ENCODE measurements around the gene C22orf31.
"Not testable (repeated sequence)": the region's sequence is repeated elsewhere in the genome, so short reads cannot be mapped to it uniquely, and the experiment has no call there.

Gene C22orf31

GRCh38 chr22:29061773-29062172 lies at the start of gene C22orf31:
TSS of gene C22orf31 (minus strand) at chr22:29061831. CDS start at chr22:29061792, 39 bp downstream.
- DNase-seq (ENCODE audit: low read depth), result no peak

DNA sequence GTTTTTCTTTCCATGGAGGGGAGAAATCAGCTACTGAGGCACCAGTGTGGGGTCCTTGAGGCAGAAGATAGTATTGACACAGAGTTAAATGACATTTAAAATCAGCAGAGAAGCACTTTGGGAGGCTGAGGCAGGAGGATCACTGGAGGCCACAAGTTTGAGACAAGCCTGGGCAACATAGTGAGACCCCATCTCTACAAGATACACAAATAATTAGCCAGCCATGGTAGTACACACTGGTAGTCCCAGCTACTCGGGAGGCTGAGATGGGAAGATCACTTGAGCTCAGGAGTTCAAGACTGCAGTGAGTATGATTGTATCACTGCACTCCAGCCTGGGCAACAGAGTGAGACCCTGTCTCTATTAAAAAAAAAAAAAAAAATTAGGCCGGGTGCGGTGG lies 49.3 kb upstream of the C22orf31 start:
- no peak for DNase-seq (ENCODE audit: low read depth)

DNA sequence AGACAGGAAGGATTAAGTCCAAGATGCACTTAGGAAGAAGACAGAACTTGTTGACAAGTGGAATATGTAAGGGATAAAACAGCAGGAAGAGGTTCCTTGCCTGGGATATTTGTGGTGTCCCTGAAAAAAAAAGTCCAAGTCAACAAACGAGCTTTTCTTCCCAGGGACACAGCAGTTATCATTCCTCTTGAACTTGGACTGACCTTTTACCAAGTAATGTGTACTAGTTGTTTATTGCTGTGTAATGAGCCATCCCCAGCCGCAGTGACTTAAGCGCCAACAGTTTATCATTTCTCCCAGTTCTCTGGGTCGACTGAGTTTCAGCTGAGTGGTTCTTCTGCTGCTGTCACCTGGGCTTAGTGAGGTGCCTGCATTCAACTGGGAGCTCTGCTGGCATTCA lies 48.2 kb upstream of the C22orf31 start:
- no peak for DNase-seq (ENCODE audit: low read depth)

DNA sequence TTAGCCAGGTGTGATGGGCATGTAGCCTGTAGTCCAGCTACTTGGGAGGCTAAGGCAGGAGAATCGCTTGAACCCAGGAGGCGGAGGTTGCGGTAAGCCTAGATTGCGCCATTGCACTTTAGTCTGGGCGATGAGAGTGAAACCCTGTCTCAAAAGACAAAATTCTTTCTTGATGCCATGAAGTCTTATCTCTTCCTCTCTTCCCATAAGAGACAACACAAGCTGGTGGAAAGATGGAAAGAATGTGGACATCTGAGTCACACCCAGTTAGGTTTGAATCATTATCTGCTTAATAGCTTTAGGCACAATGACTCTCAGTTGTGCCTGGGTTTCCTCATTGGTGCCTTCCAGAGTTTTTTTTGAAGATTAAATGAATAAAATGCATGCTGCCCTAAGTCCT lies 46.5 kb upstream of the C22orf31 start:
- DNase-seq (ENCODE audit: low read depth), result no peak

- DNase-seq (ENCODE audit: low read depth), result no peak
Measured at GRCh38 chr22:29106839-29107238, 45.2 kb upstream of the C22orf31 start.

DNA sequence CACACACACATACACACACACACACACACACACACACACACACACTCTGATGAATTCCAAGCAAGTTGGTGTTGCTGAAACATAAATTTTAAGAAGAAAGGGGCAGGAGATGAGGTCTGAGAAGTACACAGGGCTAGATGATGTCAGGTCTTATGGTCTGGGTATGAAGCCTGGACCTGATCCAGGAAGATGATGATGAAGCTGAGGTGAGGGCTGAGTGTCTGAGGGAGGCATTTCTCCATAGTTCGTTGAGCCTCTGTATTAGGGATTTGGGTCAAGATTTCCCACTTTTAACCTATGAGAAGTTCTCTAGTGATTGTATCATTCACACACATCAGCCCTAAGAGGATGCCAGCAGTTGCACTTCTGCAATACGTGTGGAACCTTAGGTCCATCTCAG lies 43.8 kb upstream of the C22orf31 start:
- DNase-seq (ENCODE audit: low read depth), result no peak

GRCh38 chr22:29103121-29103520 lies 41.5 kb upstream of the C22orf31 start:
- DNase-seq (ENCODE audit: low read depth), result no peak

GRCh38 chr22:29102300-29102699 lies 40.7 kb upstream of the C22orf31 start:
- no peak for DNase-seq (ENCODE audit: low read depth)

GRCh38 chr22:29098296-29098695 lies 36.7 kb upstream of the C22orf31 start:
- DNase-seq (ENCODE audit: low read depth), result no peak

DNA sequence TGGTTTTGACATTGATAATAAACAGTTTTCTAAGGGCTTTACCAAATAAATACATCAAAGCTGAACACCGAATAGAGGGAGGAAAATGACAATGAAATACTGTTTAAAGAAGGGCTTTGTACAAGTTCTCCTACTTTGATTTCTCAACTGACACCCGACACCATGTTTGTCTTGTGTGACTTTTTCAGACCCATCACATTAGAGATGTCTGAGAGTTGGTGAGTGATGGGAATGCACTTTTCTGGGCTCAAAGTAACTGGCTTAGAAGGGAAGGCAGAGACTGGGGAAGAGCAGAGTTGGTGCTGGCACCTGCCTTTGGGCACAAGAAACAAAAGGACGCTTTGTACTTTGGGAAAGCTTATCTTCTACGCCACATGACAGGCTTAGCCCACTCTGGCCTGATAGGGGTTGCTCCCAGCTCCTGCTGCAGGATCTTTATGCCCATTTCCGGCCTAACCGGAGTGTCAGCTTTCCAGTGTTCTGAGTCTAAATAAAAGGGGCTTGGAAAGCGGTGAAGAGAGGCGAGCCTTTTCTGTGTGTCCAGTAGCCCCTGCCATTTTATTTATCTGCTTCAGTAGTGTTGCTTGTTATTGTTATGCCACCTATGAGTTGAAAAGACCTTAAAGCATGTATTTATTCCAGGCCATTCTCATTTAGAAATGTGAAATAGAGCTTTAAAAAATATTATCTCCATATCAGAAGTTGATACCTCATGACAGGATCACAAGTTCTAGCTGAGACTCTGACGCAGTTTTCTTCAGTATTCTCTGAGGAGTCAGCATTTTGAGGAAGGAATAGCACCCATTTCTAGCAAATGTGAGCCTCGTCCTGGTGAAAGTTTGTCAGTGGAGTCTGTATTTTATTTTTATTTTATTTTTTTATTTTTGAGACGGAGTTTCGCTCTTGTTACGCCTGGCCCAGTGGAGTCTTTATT lies 35.4 kb upstream of the C22orf31 start:
- no peak for DNase-seq (ENCODE audit: low read depth)

GRCh38 chr22:29095459-29095858 lies 33.8 kb upstream of the C22orf31 start:
- DNase-seq (ENCODE audit: low read depth), result no peak

- no peak for DNase-seq (ENCODE audit: low read depth)
Measured at GRCh38 chr22:29093501-29094300, 32.1 kb upstream of the C22orf31 start.

DNA sequence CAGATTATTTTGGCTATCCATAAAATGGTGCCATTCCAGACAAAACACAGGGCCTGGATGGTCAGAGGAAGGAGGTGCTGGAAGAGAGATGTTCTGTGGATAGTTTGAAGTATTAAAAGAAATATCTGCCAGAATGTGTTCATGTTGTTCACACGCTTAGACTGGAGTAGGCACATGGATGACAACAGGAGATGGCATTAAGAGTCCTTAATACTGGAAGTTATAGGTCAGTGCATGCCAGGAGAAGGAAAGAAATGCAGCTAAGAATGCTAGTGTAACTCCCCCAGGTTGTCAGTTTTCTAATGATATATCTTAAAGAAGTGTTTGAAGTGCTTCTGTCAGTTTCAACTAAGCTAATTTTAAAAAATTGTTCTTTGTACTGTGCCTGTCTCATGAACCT lies 31.4 kb upstream of the C22orf31 start:
- no peak for DNase-seq (ENCODE audit: low read depth)

- DNase-seq (ENCODE audit: low read depth), result no peak
Measured at GRCh38 chr22:29092243-29092642, 30.6 kb upstream of the C22orf31 start.

DNA sequence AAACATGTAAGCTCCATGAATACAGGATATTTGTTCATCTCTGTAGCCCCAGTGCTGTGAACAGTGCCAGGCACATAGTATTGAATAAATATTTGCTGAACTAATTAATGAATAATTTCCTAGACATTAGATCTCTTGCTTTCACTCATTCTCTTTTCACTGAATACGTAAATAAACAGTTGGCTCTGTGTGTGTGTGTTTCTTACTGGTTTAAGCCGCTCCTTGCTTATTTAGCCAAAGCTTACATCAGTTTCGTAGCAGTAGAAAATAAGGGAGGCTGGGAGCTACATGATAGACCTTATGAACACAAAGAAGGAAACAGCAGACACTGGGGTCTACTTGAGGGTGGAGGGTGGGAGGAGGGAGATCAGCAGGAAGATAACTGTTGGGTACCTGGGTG lies 28.4 kb upstream of the C22orf31 start:
- no peak for DNase-seq (ENCODE audit: low read depth)

DNA sequence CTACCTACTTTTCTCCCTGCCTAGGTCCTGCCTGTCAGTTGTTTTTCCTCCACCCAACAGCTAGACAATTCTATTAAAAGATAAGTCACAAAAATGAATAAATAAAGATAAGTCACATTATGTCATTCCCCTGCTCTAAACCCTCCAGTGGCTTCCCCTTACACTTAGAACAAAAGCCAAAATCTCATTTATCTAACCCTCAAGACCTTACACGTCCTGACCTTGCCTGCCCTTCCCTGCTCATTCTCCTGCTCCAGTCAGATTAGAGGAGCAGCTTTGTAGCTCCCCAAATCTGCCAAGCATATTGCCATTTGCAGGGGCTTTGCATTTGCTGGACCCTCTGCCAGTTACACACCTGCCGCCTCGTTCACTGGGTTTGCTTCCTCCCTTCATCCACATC lies 27.9 kb upstream of the C22orf31 start:
- DNase-seq (ENCODE audit: low read depth), result no peak

- DNase-seq (ENCODE audit: low read depth), result no peak
Measured at GRCh38 chr22:29088809-29089208, 27.2 kb upstream of the C22orf31 start.

DNA sequence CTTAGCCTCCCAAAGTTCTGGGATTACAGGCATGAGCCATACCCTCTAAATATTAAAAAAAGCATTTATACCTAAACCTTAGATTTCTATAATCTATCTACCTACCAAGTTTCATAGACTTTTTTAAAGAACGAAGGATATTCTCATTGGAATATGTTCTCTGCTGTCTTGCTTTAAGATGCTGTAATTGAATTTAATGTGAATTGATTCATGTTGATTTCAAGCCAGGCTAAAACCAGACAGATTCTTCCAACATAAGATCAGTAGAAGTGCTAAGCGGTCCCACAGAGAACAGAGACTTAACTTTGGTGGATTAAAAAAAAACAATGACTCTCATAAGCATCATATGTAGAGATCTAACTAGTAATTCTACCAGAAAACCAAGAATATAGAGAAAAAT lies 25.4 kb upstream of the C22orf31 start:
- no peak for DNase-seq (ENCODE audit: low read depth)

GRCh38 chr22:29083933-29084591 lies 22.4 kb upstream of the C22orf31 start:
- no peak for DNase-seq (ENCODE audit: low read depth)

GRCh38 chr22:29083576-29083932 lies 21.9 kb upstream of the C22orf31 start:
- not testable (repeated sequence) for DNase-seq (ENCODE audit: low read depth)

GRCh38 chr22:29082826-29083545 lies 21.4 kb upstream of the C22orf31 start:
- no peak for DNase-seq (ENCODE audit: low read depth)
